Measurements from ENCODE around the gene SPCS3. TPM values are rescaled to one million over a fixed set of nuclear protein-coding genes. Genes with fewer than 3 reads are reported as not detected.

Gene SPCS3
- total and polyA plus RNA-seq, 2 of the 13 experiments (the other 11 are each of a cell fraction or from before 2014, with no cell fraction given), result 26.3 to 57.0 TPM

- TF ChIP-seq ETS1 (CRISPR knock-in tag; IDR thresholded peaks at IDR 0.05) (no peak), HMG20A (CRISPR knock-in tag; IDR thresholded peaks at IDR 0.05; ENCODE audit: borderline replicate concordance) (no peak)
- TF ChIP-seq, protein P1, sequence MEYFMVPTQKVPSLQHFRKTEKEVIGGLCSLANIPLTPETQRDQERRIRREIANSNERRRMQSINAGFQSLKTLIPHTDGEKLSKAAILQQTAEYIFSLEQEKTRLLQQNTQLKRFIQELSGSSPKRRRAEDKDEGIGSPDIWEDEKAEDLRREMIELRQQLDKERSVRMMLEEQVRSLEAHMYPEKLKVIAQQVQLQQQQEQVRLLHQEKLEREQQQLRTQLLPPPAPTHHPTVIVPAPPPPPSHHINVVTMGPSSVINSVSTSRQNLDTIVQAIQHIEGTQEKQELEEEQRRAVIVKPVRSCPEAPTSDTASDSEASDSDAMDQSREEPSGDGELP (IDR thresholded peaks at IDR 0.05; ENCODE audit: borderline replicate concordance, low read depth), result no peak
These were observed 30.9 kb downstream of the SPCS3 start (continued) for GRCh38 chr4:176350671-176351070.

DNA sequence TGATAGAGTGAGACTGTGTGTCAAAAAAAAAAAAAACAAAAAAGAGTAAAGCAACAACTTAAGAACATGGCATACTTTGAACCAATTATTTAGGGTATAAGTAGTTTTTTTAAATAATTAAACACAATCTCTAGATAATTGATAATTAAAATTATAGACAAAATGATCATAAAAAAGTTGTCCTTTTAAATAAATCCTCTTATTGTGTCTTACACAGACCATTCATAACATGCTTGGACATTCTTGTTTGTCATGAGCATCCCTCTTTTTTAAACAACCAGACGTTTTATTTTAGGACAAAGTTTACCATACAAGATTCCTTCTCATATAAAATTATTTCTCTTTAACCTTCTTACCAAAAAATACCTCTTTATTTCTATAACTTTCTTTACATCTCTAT lies 35.1 kb downstream of the SPCS3 start:
- ChIA-PET CTCF (ENCODE audit: low intra/inter-chr PET ratio, low total read pairs) (no interaction called here), POLR2A (no interaction called here)
- Histone ChIP-seq H3K79me2 (ENCODE audit: insufficient read depth, low read length) (no peaks in the 10 kb centered on the region), H3K9me3 (ENCODE audit: low read length) (peaks cover 22% of the 10 kb centered on the region), H4K20me1 (ENCODE audit: insufficient read depth, low read length) (no peaks in the 10 kb centered on the region), H3K36me3 (replicated peaks in 1 of 2; ENCODE audit: control insufficient read depth in 1 of 2, insufficient read depth in 2 of 2, low read length in 2 of 2) (no peaks in the 10 kb centered on the region), H2AFZ (ENCODE audit: low read length) (no peak overlapping the region), H3K27me3 (ENCODE audit: control insufficient read depth in 1 of 2, insufficient read depth in 2 of 2, low read length in 2 of 2) (no peaks in the 10 kb centered on the region), H3K9ac (ENCODE audit: insufficient read depth, low read depth, low read length) (no peak overlapping the region), H3K27ac (ENCODE audit: extremely low read length, insufficient read depth, low read length) (no peak overlapping the region), H3K4me2 (ENCODE audit: low read depth, low read length) (no peak overlapping the region), H3K4me1 (ENCODE audit: insufficient read depth, low read length) (no peaks in the 10 kb centered on the region), H3K4me3 (replicated peaks in 1 of 3; ENCODE audit: insufficient read depth in 1 of 3, low read depth in 2 of 3, low read length in 3 of 3) (no peak overlapping the region)
- intact Hi-C loops (cut with micrococcal nuclease; ENCODE audit: unreplicated experiment) (no loop called here), in situ Hi-C loops (cut with HindIII; ENCODE audit: extremely low pct_ligation_motif_present, low pct_unique_long_range_greater_than_20kb) (no loop called here)
- TF ChIP-seq MAF1 (CRISPR knock-in tag; IDR thresholded peaks at IDR 0.05; ENCODE audit: borderline replicate concordance), result no peak
- TF ChIP-seq ISX (CRISPR knock-in tag; conservative IDR thresholded peaks at IDR 0.05), result no peak
- no peak for TF ChIP-seq ZNF33B (CRISPR knock-in tag; IDR thresholded peaks at IDR 0.05)
- TF ChIP-seq CHCHD3 (CRISPR knock-in tag; IDR thresholded peaks at IDR 0.05), result no peak
- TF ChIP-seq SRSF9 (IDR thresholded peaks at IDR 0.05; ENCODE audit: borderline replicate concordance, insufficient read depth, low read depth, low read length, poor library complexity, severe bottlenecking), result no peak
- no peak for TF ChIP-seq HCFC1 (IDR thresholded peaks at IDR 0.05; ENCODE audit: low read depth, low read length)
- TF ChIP-seq ZFP82 (CRISPR knock-in tag; IDR thresholded peaks at IDR 0.05; ENCODE audit: borderline replicate concordance), result no peak
- no peak for TF ChIP-seq GTF2F1 (IDR thresholded peaks at IDR 0.05; ENCODE audit: low read length)
- WGBS (ENCODE audit: low lambda C conversion rate), result 2% methylated on average over 1 of the region's 1 CpG
- BruUV-seq (replicated peaks), result no TSS peak
- no peak for FAIRE-seq
- ATAC-seq, result no peak
- DNase-seq (ENCODE audit: low spot score), result no peak

All from HepG2 (cell line).